SK-N-SH treated with all-trans-retinoic acid at 6 μM for 48 hours (cell line): Measurements from ENCODE around the gene PBX1.

Experiments
- ATAC-seq: fragments of 200-7000 bp; cut with Tn5 transposase; 3 replicates; pipeline ENCODE4 v1.9.1; 2020; ENCODE audit warnings: mild to moderate bottlenecking, moderate library complexity
- ARNTL ChIP-seq: fragments of 450-650 bp; formaldehyde crosslinking; IDR thresholded peaks from 2 replicates; pipeline ENCODE4 v1.5.0; 2020; ENCODE audit warnings: low read depth, mild to moderate bottlenecking, moderate library complexity, borderline replicate concordance
- BACH2 ChIP-seq: fragments of 250-450 bp; sonication (Bioruptor Pico); IDR thresholded peaks from 2 replicates; pipeline ENCODE4 v1.9.0; 2021; ENCODE audit warnings: mild to moderate bottlenecking, borderline replicate concordance
- CREB5 ChIP-seq: fragments of 250-450 bp; sonication (Bioruptor Pico); IDR thresholded peaks from 2 replicates; pipeline ENCODE4 v1.5.1; 2020; ENCODE audit warnings: low read depth, mild to moderate bottlenecking, moderate library complexity
- CSDC2 ChIP-seq: fragments of 250-450 bp; sonication (Bioruptor Pico); IDR thresholded peaks from 2 replicates; pipeline ENCODE4 v1.5.0; 2020; ENCODE audit warnings: mild to moderate bottlenecking, moderate library complexity
- GLIS3 ChIP-seq: fragments of 250-450 bp; sonication (Bioruptor Pico); IDR thresholded peaks from 2 replicates; pipeline ENCODE4 v1.5.0; 2020; ENCODE audit warnings: mild to moderate bottlenecking, moderate library complexity
- ISL1 ChIP-seq: fragments of 250-450 bp; sonication (Bioruptor Pico); IDR thresholded peaks from 2 replicates; pipeline ENCODE4 v2.1.2; 2022; ENCODE audit warnings: mild to moderate bottlenecking, moderate library complexity
- OSR1 ChIP-seq: fragments of 250-450 bp; sonication (Bioruptor Pico); IDR thresholded peaks from 2 replicates; pipeline ENCODE4 v1.8.0; 2022; ENCODE audit warnings: moderate library complexity, mild to moderate bottlenecking, inconsistent platforms
- PATZ1 ChIP-seq: fragments of 250-450 bp; sonication (Bioruptor Pico); IDR thresholded peaks from 2 replicates; pipeline ENCODE4 v1.8.0; 2020; ENCODE audit warnings: mild to moderate bottlenecking, moderate library complexity, borderline replicate concordance
- POU6F1 ChIP-seq: fragments of 250-450 bp; sonication (Bioruptor Pico); IDR thresholded peaks from 2 replicates; pipeline ENCODE4 v1.8.0; 2021; ENCODE audit warnings: low read depth, mild to moderate bottlenecking, moderate library complexity, borderline replicate concordance
- RARB ChIP-seq: fragments of 250-450 bp; sonication (Bioruptor Pico); IDR thresholded peaks from 2 replicates; pipeline ENCODE4 v1.8.0; 2021; ENCODE audit warnings: mild to moderate bottlenecking, moderate library complexity
- SNAI2 ChIP-seq: fragments of 250-450 bp; sonication (Bioruptor Pico); IDR thresholded peaks from 2 replicates; pipeline ENCODE4 v1.5.0; 2020; ENCODE audit warnings: mild to moderate bottlenecking, moderate library complexity
- TOX ChIP-seq: fragments of 250-450 bp; sonication (Bioruptor Pico); IDR thresholded peaks from 2 replicates; pipeline ENCODE4 v1.8.0; 2021; ENCODE audit warnings: mild to moderate bottlenecking, moderate library complexity, borderline replicate concordance
- ZC3H10 ChIP-seq: fragments of 250-450 bp; sonication (Bioruptor Pico); IDR thresholded peaks from 2 replicates; pipeline ENCODE4 v1.5.1; 2021; ENCODE audit warnings: mild to moderate bottlenecking, moderate library complexity
- ZFP3 ChIP-seq: fragments of 250-450 bp; sonication (Bioruptor Pico); IDR thresholded peaks from 2 replicates; pipeline ENCODE4 v1.5.0; 2020; ENCODE audit warnings: mild to moderate bottlenecking, moderate library complexity
- ZFP30 ChIP-seq: fragments of 450-650 bp; formaldehyde crosslinking; IDR thresholded peaks from 2 replicates; pipeline ENCODE4 v1.5.0; 2022; ENCODE audit warnings: mild to moderate bottlenecking, moderate library complexity
- ZNF565 ChIP-seq: fragments of 450-650 bp; formaldehyde crosslinking; conservative IDR thresholded peaks from 2 replicates; pipeline ENCODE4 v1.5.0; 2020; ENCODE audit warnings: low read depth, mild to moderate bottlenecking, moderate library complexity
- ZNF70 ChIP-seq: fragments of 450-650 bp; formaldehyde crosslinking; IDR thresholded peaks from 2 replicates; pipeline ENCODE4 v1.5.0; 2020; ENCODE audit warnings: mild to moderate bottlenecking, moderate library complexity
- ZNF8 ChIP-seq: fragments of 450-650 bp; formaldehyde crosslinking; IDR thresholded peaks from 2 replicates; pipeline ENCODE4 v1.5.0; 2020; ENCODE audit warnings: mild to moderate bottlenecking, moderate library complexity
- TF ChIP-seq, protein P1 (sequence below): fragments of 250-450 bp; sonication (Bioruptor Pico); IDR thresholded peaks from 2 replicates; pipeline ENCODE4 v1.5.0; 2020; ENCODE audit warnings: mild to moderate bottlenecking, moderate library complexity
- TF ChIP-seq, protein P2 (sequence below): fragments of 250-450 bp; sonication (Bioruptor Pico); IDR thresholded peaks from 2 replicates; pipeline ENCODE4 v1.5.1; 2021; ENCODE audit warnings: mild to moderate bottlenecking, moderate library complexity

Gene PBX1

GRCh38 chr1:164774819-164775654 is 216.1 kb downstream of the PBX1 start:
- TF ChIP-seq, protein P1, sequence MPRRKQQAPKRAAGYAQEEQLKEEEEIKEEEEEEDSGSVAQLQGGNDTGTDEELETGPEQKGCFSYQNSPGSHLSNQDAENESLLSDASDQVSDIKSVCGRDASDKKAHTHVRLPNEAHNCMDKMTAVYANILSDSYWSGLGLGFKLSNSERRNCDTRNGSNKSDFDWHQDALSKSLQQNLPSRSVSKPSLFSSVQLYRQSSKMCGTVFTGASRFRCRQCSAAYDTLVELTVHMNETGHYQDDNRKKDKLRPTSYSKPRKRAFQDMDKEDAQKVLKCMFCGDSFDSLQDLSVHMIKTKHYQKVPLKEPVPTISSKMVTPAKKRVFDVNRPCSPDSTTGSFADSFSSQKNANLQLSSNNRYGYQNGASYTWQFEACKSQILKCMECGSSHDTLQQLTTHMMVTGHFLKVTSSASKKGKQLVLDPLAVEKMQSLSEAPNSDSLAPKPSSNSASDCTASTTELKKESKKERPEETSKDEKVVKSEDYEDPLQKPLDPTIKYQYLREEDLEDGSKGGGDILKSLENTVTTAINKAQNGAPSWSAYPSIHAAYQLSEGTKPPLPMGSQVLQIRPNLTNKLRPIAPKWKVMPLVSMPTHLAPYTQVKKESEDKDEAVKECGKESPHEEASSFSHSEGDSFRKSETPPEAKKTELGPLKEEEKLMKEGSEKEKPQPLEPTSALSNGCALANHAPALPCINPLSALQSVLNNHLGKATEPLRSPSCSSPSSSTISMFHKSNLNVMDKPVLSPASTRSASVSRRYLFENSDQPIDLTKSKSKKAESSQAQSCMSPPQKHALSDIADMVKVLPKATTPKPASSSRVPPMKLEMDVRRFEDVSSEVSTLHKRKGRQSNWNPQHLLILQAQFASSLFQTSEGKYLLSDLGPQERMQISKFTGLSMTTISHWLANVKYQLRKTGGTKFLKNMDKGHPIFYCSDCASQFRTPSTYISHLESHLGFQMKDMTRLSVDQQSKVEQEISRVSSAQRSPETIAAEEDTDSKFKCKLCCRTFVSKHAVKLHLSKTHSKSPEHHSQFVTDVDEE: peak; percentile 69; the same call in 1 of the 2 replicates
- TF ChIP-seq ZFP30 (CRISPR knock-in tag): no peak
- no peak for ATAC-seq

GRCh38 chr1:164777518-164777917 is 218.5 kb downstream of the PBX1 start:
- TF ChIP-seq, protein P1: no peak
- TF ChIP-seq GLIS3 (CRISPR knock-in tag) (no peak), ARNTL (CRISPR knock-in tag) (no peak), ZFP30 (CRISPR knock-in tag) (no peak)
- TF ChIP-seq, all 23 proteins: peak for 0
- ATAC-seq: no peak

DNA sequence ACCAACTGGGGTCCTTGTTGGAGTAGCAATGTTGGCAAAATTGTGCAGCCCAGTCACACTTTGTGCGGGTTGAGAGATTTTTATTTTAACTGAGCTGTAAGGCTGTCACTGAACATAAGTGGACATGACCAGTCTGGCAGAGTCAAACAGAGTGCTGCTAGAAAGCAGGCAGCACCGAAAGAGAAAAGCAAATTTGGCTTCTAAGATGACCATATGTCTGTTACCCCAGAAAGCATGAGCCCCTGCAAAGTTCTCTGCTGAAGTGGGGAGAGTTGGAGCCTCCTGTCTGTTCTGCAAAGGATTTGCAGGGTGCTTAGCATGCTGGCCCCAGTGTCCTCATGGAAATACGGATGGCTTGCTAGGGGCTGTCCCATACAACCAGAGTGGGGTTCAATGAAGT is 220.4 kb downstream of the PBX1 start:
- TF ChIP-seq ZC3H10 (no peak), CSDC2 (CRISPR knock-in tag) (no peak), TOX (CRISPR knock-in tag) (no peak), POU6F1 (no peak), BACH2 (CRISPR knock-in tag) (no peak), ZNF565 (CRISPR knock-in tag) (no peak)
- ATAC-seq: no peak

GRCh38 chr1:164780111-164780812 is 221.3 kb downstream of the PBX1 start:
- no peak; the same call in 2 of the 3 replicates for ATAC-seq
- TF ChIP-seq OSR1 (CRISPR knock-in tag) (no peak), SNAI2 (CRISPR knock-in tag) (no peak), ZFP3 (CRISPR knock-in tag) (no peak), ZC3H10 (no peak), POU6F1 (no peak), ARNTL (CRISPR knock-in tag) (no peak), ZNF8 (CRISPR knock-in tag) (no peak), GLIS3 (CRISPR knock-in tag) (no peak), TOX (CRISPR knock-in tag) (no peak), CSDC2 (CRISPR knock-in tag) (no peak), ISL1 (no peak), PATZ1 (CRISPR knock-in tag) (no peak), CREB5 (CRISPR knock-in tag) (no peak), ZFP30 (CRISPR knock-in tag) (no peak), RARB (CRISPR knock-in tag) (no peak), ZNF70 (no peak)
- TF ChIP-seq, protein P2, sequence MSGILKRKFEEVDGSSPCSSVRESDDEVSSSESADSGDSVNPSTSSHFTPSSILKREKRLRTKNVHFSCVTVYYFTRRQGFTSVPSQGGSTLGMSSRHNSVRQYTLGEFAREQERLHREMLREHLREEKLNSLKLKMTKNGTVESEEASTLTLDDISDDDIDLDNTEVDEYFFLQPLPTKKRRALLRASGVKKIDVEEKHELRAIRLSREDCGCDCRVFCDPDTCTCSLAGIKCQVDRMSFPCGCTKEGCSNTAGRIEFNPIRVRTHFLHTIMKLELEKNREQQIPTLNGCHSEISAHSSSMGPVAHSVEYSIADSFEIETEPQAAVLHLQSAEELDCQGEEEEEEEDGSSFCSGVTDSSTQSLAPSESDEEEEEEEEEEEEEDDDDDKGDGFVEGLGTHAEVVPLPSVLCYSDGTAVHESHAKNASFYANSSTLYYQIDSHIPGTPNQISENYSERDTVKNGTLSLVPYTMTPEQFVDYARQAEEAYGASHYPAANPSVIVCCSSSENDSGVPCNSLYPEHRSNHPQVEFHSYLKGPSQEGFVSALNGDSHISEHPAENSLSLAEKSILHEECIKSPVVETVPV: no peak
